Cerebellar cortex (tissue), 1 donor: ENCODE results near the gene SNX7.

Experiments
- DNase-seq: peaks from one replicate; pipeline ENCODE4 v3.0.0-alpha.2; 2015; ENCODE audit warnings: low spot score

Gene SNX7

GRCh38 chr1:98766255-98766654, 104.7 kb downstream of the SNX7 start:
- no peak for DNase-seq

GRCh38 chr1:98769162-98769561, 107.6 kb downstream of the SNX7 start:
- DNase-seq: no peak

DNA sequence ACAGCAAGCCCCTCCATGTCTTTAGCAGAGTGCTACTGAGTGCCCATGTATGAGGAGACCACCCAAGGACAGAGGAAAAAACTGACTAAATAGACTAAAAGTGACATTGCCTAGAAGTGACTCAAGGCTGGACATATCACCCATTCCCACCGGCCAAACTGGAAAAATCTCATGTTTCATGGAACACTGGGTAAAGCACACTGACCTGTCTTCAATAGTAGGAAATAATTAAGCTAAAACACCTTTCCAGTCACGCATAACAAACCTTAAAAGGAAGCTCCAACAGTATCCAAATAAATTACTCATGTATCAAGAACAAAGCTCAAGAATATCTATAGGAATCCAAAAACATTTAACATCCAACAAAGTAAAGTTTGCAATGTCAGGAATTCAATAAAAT, 120.4 kb downstream of the SNX7 start:
- no peak for DNase-seq

DNA sequence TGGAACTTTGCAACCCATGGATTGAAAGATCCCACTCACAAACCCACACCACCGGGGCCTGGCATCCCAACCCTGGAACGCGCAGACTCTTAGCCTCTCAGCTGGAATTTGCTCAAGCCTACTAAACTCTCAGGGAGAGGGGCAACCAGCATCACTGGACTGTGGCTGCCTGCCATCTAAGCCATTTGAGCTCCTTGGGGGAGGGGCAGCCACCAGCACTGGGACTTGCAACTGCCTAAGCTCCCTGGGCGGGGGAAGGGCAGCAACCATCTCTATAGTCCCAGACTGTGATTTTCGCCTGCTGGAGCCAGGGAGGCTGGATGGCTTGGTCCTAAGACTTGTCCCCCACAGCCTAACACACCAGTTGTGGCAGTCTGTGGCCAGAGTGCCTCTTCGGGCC, 122.3 kb downstream of the SNX7 start:
- DNase-seq: no peak

DNA sequence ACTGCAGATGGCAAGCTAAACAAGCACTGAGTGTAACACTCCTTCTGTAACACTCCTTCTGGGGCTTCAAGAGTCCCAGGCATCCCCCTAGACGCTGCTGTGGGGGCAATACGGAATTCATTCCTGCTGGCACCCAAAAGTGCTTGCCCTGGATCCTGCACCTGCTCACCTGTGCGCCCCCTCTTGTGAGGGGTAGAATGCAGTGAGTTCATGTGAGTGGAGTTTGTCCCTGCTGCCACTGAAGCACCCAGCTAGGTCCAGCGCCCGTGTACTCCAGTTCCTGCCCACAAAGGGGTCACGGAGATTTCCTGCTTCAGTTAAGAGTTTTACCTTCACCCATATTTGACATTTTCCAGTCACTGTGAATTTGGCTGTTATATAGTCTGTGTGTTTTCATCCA, 130.0 kb downstream of the SNX7 start:
- no peak for DNase-seq

DNA sequence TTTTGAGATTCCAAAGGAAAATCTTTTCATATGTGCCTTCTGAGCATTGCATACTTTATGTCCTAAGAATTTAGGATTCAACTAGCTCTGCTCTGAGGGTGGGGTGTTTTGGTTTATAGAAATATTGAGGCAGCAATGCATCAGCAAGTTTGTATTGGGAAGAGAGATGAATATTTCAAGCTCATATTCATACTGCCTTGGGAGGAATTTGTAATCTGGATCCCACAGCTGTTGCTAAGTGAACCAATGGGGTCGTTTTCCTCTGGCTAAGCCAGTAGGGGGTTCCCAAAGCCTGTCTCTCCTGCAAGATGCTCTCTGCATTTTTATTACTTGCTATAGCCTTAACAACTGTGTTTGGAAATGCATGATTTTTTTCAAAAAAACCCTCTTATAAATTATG, 130.6 kb downstream of the SNX7 start:
- no peak for DNase-seq

DNA sequence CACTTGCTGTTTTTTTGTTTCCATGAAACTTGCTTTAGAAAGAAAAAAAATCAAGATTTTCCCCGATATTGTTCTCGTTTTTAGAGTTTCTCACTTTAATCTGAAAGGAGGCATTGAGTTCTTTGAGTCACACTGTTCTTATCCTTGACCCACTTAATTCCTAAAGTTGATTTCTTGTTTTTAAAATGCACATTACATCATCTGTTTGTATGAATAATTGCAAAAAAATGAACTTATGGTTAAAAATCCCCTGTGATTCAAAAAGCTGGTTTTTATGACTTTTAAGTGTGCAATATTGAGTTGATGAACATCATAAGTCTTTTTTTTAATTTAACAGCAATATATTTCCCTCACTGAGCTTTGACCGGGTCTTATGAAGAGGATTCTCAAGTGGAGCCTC, 131.6 kb downstream of the SNX7 start:
- DNase-seq: no peak

- DNase-seq: peak; percentile 49
Observed at GRCh38 chr1:98794196-98794886, 132.8 kb downstream of the SNX7 start.

DNA sequence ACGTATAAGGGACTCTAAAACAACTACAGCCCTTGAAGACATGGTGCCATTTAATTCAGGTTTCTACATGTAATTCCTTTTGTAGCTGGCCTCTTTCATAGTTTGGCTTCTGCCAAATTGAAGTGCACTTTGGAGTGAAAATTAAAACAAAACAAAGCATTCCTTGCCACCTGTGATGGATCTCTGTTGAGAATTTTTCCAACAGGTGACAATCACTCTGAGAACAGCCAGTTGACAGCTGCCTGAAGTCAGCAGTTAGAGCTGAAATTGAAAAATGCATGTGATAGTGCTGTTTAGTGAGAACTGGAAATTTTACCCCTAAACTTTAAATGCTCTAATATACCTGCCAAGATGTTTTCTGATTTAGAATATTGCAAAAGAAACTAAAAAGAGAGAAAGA, 134.5 kb downstream of the SNX7 start:
- DNase-seq: no peak

- DNase-seq: no peak
Observed at GRCh38 chr1:98797506-98797905, 136.0 kb downstream of the SNX7 start.
